ENCODE measurements around the gene R3HCC1L. TPM values are rescaled to one million over a fixed set of nuclear protein-coding genes. Genes with fewer than 3 reads are reported as not detected.

R3HCC1L gene
- total and polyA plus RNA-seq, 10 of the 15 experiments (the other 5 are each of a cell fraction or from before 2014, with no cell fraction given) = 11.3 to 20.3 (median 15.3) TPM

DNA sequence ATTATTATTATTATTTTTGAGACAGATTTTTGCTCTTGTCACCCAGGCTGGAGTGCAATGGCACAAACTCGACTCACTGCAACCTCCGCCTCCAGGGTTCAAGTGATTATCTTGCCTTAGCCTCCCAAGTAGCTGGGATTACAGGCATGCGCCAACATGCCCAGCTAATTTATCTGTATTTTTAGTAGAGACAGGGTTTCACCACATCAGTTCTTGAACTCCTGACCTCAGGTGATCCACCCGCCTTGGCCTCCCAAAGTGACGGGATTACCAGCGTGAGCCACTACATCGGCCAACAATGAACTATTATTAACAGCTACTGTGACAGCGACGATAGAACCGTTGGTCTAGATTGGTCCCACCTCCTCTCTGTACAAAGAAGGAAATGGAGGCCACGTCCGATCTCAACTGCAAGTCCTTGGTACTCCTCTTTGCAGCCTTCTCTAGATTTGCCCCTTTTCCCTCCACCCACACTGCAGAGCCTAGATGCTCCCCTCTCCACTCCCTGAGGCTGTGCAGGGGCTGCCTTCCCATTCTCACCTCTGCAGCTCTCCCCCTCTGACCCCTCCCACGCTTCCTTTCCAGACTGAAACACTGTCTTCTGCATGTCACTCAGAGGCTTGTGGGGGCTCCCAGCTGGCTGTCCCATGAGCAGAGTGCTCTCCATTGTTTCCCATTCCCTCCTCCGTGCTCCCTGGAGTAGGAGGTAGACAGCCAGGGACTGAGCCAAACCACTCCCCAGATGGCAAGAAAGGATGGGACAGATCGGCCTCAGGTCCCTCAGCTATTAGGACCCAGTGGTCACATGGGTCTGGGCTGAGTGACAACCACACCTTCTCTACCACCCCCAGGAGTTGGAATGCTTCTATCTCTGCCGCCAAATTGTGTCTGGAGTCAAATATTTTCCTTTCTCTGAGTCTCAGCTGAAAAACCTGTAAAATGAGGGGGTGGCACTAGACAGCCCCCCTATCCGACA is 131.2 kb downstream of the R3HCC1L start (continued):
- no peak for TF ChIP-seq SKIL (IDR thresholded peaks at IDR 0.05; ENCODE audit: low read depth, poor library complexity, severe bottlenecking)
- no peak for TF ChIP-seq MYB (IDR thresholded peaks at IDR 0.05; ENCODE audit: borderline replicate concordance, low read depth, low read length)
- TF ChIP-seq SIX5 (IDR thresholded peaks at IDR 0.05; ENCODE audit: low read depth, low read length, severe bottlenecking) = no peak
- no peak for TF ChIP-seq BHLHE40 (IDR thresholded peaks at IDR 0.05; ENCODE audit: borderline replicate concordance in 1 of 2, low read depth in 2 of 2, low read length in 1 of 2)
- no peak for TF ChIP-seq IRF4 (IDR thresholded peaks at IDR 0.05; ENCODE audit: low read depth, low read length)

GRCh38 chr10:98266647-98267046 is 132.2 kb downstream of the R3HCC1L start:
- Histone ChIP-seq H3K4me1 (ENCODE audit: control insufficient read depth, insufficient read depth, low read length) (no peaks in the 10 kb centered on the region), H3K27ac (ENCODE audit: control insufficient read depth, insufficient read depth) (no peak overlapping the region), H3K36me3 (ENCODE audit: control insufficient read depth in 2 of 2, insufficient read depth in 2 of 2, low read length in 1 of 2) (no peaks in the 10 kb centered on the region), H4K20me1 (ENCODE audit: control insufficient read depth, insufficient read depth) (peaks cover 1% of the 10 kb centered on the region; the same call in 1 of the 2 replicates), H3K9ac (ENCODE audit: control insufficient read depth, insufficient read depth, low read length) (no peak overlapping the region), H3K27me3 (replicated peaks in 1 of 2; ENCODE audit: control insufficient read depth in 2 of 2, insufficient read depth in 2 of 2, low read length in 1 of 2) (peaks cover 7 to 13% of the 10 kb centered on the region in 2 experiments), H3K4me2 (ENCODE audit: control insufficient read depth, insufficient read depth) (no peak overlapping the region), H3K79me2 (ENCODE audit: control insufficient read depth, insufficient read depth, low read length) (no peaks in the 10 kb centered on the region), H3K9me3 (replicated peaks; ENCODE audit: control insufficient read depth, insufficient read depth, low read length) (no peaks in the 10 kb centered on the region), H2AFZ (ENCODE audit: control insufficient read depth, low read depth, low read length) (no peak overlapping the region), H3K4me3 (no peak overlapping the region)
- POLR2A ChIA-PET = no interaction called here
- SMC1A ChIA-PET (ENCODE audit: uncharacterized antibody, unreplicated experiment) = no interaction called here
- no peak for ATAC-seq
- CTCF ChIA-PET = no interaction called here
- intact Hi-C loops (cut with micrococcal nuclease; ENCODE audit: unreplicated experiment) (no loop called here), in situ Hi-C loops (cut with MboI) (no loop called here)
- 60% methylated on average over 5 of the region's 5 CpGs for WGBS (ENCODE audit: insufficient coverage, insufficient replicate concordance, low lambda C conversion rate, missing lambda C conversion rate)
- FAIRE-seq = no peak
- no TSS peak for BruUV-seq (replicated peaks)
- RAD21 ChIA-PET (ENCODE audit: unreplicated experiment) = no interaction called here
- no peak for DNase-seq (ENCODE audit: low read depth, low spot score)
- TF ChIP-seq POLR2AphosphoS2 (IDR thresholded peaks at IDR 0.05; ENCODE audit: low read depth, low read length) (no peak), PAX8 (IDR thresholded peaks at IDR 0.05) (no peak), ZNF217 (IDR thresholded peaks at IDR 0.05) (no peak), HSF1 (IDR thresholded peaks at IDR 0.05; ENCODE audit: low read depth, low read length) (no peak), PRDM15 (CRISPR knock-in tag; IDR thresholded peaks at IDR 0.05) (no peak), YBX1 (IDR thresholded peaks at IDR 0.05) (no peak), DPF2 (IDR thresholded peaks at IDR 0.05) (no peak), ELK1 (IDR thresholded peaks at IDR 0.05; ENCODE audit: low read depth, low read length) (no peak)
